ENCODE measurements around the gene CPN1. TPM values are rescaled to one million over a fixed set of nuclear protein-coding genes. Genes with fewer than 3 reads are reported as not detected.
A peak's percentile ranks its signal among the peaks of the same experiment; 100 is the strongest.

The CPN1 gene
- total RNA-seq, 3 donors from 2014 or later (not counting 1 experiment from before 2014, with no cell fraction given), result not detected

DNA sequence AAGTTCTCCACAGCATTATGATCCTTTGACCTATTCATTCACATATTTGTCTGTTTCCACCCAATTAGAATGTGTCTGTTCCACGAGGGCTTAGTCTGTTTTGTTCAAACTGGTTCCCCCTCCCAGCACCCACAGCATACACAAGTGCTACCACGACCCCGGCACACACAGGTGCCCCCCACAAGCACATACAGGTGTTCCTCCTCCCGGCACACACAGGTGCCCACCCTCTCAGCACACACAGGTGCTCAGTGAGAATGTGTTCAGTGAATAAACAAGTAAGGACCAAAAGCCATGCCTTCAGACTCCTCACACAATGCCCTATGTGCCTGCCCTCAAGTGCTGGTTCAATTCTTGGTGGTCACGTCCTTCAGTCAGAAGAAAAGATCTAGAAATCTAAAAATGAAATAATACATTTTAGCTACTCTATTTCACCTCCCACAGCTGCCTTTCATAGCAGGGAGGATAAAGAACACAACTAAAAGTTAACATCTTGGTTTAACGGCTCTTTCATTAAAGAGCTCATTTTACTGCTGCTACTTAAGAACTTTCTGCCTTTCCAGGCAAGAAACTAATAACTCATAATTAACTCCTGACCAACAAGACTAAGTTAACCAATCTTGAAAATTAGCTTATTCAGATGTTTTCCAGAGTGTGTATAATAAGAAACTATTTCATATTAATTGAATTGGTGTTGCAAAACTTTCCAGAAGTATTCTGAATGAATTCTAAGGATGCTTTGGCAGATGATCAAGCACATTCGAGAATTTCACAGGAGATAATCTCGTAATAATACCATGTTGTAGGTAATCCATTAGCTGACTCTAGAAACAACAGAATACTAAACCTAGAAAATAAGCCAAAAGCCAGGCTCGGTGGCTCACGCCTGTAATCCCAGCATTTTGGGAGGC lies 74.2 kb downstream of the CPN1 start:
- TF ChIP-seq, protein P1, sequence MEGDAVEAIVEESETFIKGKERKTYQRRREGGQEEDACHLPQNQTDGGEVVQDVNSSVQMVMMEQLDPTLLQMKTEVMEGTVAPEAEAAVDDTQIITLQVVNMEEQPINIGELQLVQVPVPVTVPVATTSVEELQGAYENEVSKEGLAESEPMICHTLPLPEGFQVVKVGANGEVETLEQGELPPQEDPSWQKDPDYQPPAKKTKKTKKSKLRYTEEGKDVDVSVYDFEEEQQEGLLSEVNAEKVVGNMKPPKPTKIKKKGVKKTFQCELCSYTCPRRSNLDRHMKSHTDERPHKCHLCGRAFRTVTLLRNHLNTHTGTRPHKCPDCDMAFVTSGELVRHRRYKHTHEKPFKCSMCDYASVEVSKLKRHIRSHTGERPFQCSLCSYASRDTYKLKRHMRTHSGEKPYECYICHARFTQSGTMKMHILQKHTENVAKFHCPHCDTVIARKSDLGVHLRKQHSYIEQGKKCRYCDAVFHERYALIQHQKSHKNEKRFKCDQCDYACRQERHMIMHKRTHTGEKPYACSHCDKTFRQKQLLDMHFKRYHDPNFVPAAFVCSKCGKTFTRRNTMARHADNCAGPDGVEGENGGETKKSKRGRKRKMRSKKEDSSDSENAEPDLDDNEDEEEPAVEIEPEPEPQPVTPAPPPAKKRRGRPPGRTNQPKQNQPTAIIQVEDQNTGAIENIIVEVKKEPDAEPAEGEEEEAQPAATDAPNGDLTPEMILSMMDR (IDR thresholded peaks at IDR 0.05), result no peak
- Histone ChIP-seq H3K27ac (ENCODE audit: low read length) (no peak overlapping the region), H3K9me3 (ENCODE audit: control insufficient read depth, insufficient read depth, low read length) (no peaks in the 10 kb centered on the region), H3K4me3 (ENCODE audit: low read length) (no peak overlapping the region), H3K4me1 (ENCODE audit: control insufficient read depth, insufficient read depth, low read length) (peaks cover 11% of the 10 kb centered on the region), H3K36me3 (ENCODE audit: control insufficient read depth, insufficient read depth, low read length) (no peaks in the 10 kb centered on the region), H3K27me3 (ENCODE audit: control insufficient read depth, insufficient read depth, low read length) (no peaks in the 10 kb centered on the region)
- ATAC-seq (no peak), DNase-seq (no peak)
- Mint-ChIP-seq H3K4me3 (peak overlapping the region; percentile 89), H3K4me1 (peaks cover 36 to 41% of the 10 kb centered on the region in 2 donors), H3K27me3 (ENCODE audit: low read depth in 2 of 2) (no peaks in the 10 kb centered on the region), H3K36me3 (no peaks in the 10 kb centered on the region), H3K27ac (peak overlapping the region in 1 of 2 donors; percentile 75), H3K9me3 (no peaks in the 10 kb centered on the region)
- 78% methylated on average over 10 of the region's 10 CpGs for WGBS (ENCODE audit: insufficient coverage)
- intact Hi-C loops (cut with micrococcal nuclease), result no loop called here

DNA sequence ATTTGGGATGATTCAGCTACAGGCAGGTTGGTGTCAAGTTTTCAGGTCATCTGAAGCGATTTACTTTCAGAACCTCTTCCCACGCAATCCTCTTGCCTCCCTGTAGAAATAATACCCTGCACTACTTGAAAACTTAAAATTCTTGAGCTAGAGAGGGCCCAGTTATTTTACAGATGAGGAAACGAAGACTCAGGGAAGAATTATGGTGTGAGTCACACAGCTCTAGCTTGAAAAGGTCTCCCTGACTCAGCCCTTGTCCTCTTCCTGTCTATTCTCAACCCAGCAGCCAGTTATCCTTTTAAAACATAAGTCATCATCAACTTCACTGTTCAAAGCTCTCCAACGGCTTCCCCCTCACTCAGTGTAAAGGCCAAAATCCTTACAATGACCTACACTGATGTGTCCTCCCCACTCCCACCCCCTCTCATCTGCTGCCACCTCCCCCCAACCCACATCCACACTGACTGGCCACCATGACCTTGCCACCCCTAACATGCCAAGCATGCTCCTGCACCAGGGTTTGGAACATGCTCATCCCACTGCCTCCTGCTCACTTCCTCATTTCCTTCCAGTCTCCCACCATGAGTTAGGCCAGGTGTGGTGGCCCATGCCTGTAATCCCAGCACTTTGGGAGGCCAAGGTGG lies 75.3 kb downstream of the CPN1 start:
- 53% methylated on average over 3 of the region's 4 CpGs for WGBS (ENCODE audit: insufficient coverage)
- DNase-seq (no peak), ATAC-seq (no peak)
- H3K27me3 Mint-ChIP-seq (ENCODE audit: low read depth in 2 of 2), result no peaks in the 10 kb centered on the region
- H3K4me3 Mint-ChIP-seq, result no peak overlapping the region
- H3K36me3 Mint-ChIP-seq, result no peaks in the 10 kb centered on the region
- H3K27ac ChIP-seq (ENCODE audit: low read length), result no peak overlapping the region
- TF ChIP-seq, protein P1 (IDR thresholded peaks at IDR 0.05), result no peak
- H3K4me3 ChIP-seq (ENCODE audit: low read length), result no peak overlapping the region
- peaks cover 11% of the 10 kb centered on the region for H3K4me1 ChIP-seq (ENCODE audit: control insufficient read depth, insufficient read depth, low read length)
- intact Hi-C loops (cut with micrococcal nuclease), result no loop called here
- peaks cover 36 to 48% of the 10 kb centered on the region in 2 donors for H3K4me1 Mint-ChIP-seq
- H3K36me3 ChIP-seq (ENCODE audit: control insufficient read depth, insufficient read depth, low read length), result no peaks in the 10 kb centered on the region
- H3K9me3 ChIP-seq (ENCODE audit: control insufficient read depth, insufficient read depth, low read length), result no peaks in the 10 kb centered on the region
- no peaks in the 10 kb centered on the region for H3K9me3 Mint-ChIP-seq
- peak overlapping the region in 1 of 2 donors; percentile 13 for H3K27ac Mint-ChIP-seq
- no peaks in the 10 kb centered on the region for H3K27me3 ChIP-seq (ENCODE audit: control insufficient read depth, insufficient read depth, low read length)

DNA sequence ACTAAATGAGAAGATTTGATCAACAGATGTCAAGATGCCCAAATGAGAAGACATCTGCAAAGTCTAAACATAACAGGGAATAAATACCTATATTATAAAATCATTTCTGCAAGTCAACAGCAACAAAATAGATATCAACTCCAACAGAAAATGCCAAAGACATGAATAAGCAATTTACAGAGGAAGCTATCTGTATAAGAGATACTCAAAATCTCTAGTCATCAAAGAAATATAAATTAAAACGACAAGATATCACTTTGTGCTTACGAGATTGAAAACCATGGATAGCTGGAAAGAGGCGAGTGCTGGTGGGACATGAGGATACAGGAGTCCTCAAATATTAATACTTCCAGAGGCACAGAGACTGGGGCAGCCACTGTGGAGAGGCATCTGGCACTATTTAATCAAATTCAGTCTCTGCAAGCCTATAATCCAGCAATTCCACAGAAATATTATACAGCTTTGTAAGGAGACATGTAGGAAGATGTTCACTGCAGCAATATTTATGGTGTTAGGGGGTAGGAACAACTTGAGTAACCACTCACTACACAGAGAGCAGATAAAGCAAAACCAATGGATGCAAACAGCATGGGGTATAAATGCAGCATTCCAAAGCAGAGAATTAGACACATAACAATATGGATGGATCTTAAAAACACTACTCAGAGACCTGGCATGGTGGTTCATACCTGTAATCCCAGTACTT lies 76.7 kb downstream of the CPN1 start:
- no peak overlapping the region for H3K27ac ChIP-seq (ENCODE audit: low read length)

More for the DNA sequence above, 76.7 kb downstream of the CPN1 start:
- H3K27ac Mint-ChIP-seq, result no peak overlapping the region
- no peaks in the 10 kb centered on the region for H3K27me3 ChIP-seq (ENCODE audit: control insufficient read depth, insufficient read depth, low read length)
- intact Hi-C loops (cut with micrococcal nuclease), result no loop called here
- DNase-seq (no peak), ATAC-seq (no peak)
- H3K4me1 Mint-ChIP-seq, result peaks cover 26 to 39% of the 10 kb centered on the region in 2 donors
- no peak overlapping the region for H3K4me3 ChIP-seq (ENCODE audit: low read length)
- no peaks in the 10 kb centered on the region for H3K9me3 Mint-ChIP-seq
- peaks cover 6% of the 10 kb centered on the region for H3K4me1 ChIP-seq (ENCODE audit: control insufficient read depth, insufficient read depth, low read length)
- no peaks in the 10 kb centered on the region for H3K27me3 Mint-ChIP-seq (ENCODE audit: low read depth in 2 of 2)
- H3K4me3 Mint-ChIP-seq, result no peak overlapping the region
- H3K36me3 Mint-ChIP-seq, result no peaks in the 10 kb centered on the region
- WGBS (ENCODE audit: insufficient coverage), result 100% methylated on average over 1 of the region's 3 CpGs
- H3K9me3 ChIP-seq (ENCODE audit: control insufficient read depth, insufficient read depth, low read length), result no peaks in the 10 kb centered on the region
- no peaks in the 10 kb centered on the region for H3K36me3 ChIP-seq (ENCODE audit: control insufficient read depth, insufficient read depth, low read length)
- TF ChIP-seq, protein P1 (IDR thresholded peaks at IDR 0.05), result no peak
